ENCODE measurements around the gene NID1. TPM values are rescaled to one million over a fixed set of nuclear protein-coding genes. Genes with fewer than 3 reads are reported as not detected.

Gene NID1
- total RNA-seq, 3 donors from 2014 or later = 60.3 to 288 (median 154) TPM

DNA sequence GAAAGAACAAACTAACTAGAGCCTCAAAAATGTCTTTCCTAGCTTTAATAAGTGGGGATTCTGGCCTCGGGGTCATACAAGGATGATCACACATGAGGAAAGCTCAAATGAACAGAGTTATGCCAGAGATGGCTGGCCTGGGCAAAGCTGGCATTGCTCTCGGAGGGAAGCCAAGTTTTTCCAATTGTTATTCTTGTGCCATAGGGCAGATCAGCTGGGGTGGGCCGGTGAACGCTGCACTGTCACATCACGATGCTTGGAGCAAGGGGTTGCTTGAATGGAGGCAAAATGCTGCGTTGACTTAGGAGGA, 122.3 kb downstream of the NID1 start:
- Histone ChIP-seq H3K27ac (peak overlapping the region; percentile 67 to 85), H3K4me3 (no peak overlapping the region), H3K4me1 (no peaks in the 10 kb centered on the region), H3K27me3 (no peaks in the 10 kb centered on the region), H3K9me3 (no peaks in the 10 kb centered on the region), H3K36me3 (no peaks in the 10 kb centered on the region)
- DNase-seq (ENCODE audit: low spot score in 2 of 2) = peak in 1 of 2 donors; percentile 82
- TF ChIP-seq POLR2AphosphoS5 (IDR thresholded peaks at IDR 0.05) (peak in 1 of 3 donors; percentile 31), POLR2A (IDR thresholded peaks at IDR 0.05) (no peak)
- intact Hi-C loops (cut with DNase I; ENCODE audit: low total_unique reads) = loop anchor here (10.0 kb wide), 1 partner anchor 78 kb away; the partner anchor contains the start of gene LYST

DNA sequence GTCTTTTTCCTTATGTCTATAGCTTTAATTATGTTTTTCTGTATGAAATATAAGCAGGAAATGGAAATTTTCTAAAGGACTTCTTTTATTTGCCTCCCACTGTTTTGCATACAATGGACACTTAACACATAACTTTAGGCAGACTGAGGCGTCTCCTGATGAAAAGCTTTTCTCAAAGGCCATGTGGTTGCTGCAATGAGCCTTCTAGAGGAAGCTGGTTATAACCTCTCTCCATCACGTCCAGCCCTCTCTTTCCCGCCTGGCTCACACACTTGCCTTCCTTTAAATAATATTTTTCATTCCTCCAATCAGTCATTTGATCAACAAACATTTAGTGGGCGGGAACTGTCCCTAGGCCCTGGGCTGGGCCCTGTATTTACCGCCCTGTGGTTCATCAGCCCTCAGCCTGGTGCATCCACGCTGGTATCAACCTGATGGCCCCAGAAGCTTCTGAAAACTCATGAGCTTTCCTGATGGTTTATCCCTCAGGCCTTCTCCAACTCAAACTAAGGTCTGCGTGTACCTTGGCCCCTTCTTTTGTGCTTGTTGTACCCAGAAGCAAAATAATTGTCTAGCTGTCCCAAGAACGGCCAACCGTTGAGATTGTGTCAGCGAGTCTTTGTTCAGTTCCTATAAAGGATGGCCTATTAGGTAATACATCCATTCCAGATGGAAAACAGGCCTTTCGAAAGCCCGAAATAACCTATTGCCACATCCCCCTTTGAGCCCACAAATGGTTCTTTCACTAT, 122.8 kb downstream of the NID1 start:
- Histone ChIP-seq H3K4me1 (no peaks in the 10 kb centered on the region), H3K36me3 (no peaks in the 10 kb centered on the region), H3K27me3 (no peaks in the 10 kb centered on the region), H3K4me3 (no peak overlapping the region), H3K27ac (peak overlapping the region; percentile 67 to 85), H3K9me3 (no peaks in the 10 kb centered on the region)
- intact Hi-C loops (cut with DNase I; ENCODE audit: low total_unique reads) = loop anchor here (10.0 kb wide), 1 partner anchor 77 kb away; the partner anchor contains the start of gene LYST
- TF ChIP-seq POLR2AphosphoS5 (IDR thresholded peaks at IDR 0.05) (no peak), POLR2A (IDR thresholded peaks at IDR 0.05) (no peak)
- TF ChIP-seq, protein P1, sequence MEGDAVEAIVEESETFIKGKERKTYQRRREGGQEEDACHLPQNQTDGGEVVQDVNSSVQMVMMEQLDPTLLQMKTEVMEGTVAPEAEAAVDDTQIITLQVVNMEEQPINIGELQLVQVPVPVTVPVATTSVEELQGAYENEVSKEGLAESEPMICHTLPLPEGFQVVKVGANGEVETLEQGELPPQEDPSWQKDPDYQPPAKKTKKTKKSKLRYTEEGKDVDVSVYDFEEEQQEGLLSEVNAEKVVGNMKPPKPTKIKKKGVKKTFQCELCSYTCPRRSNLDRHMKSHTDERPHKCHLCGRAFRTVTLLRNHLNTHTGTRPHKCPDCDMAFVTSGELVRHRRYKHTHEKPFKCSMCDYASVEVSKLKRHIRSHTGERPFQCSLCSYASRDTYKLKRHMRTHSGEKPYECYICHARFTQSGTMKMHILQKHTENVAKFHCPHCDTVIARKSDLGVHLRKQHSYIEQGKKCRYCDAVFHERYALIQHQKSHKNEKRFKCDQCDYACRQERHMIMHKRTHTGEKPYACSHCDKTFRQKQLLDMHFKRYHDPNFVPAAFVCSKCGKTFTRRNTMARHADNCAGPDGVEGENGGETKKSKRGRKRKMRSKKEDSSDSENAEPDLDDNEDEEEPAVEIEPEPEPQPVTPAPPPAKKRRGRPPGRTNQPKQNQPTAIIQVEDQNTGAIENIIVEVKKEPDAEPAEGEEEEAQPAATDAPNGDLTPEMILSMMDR (IDR thresholded peaks at IDR 0.05) = no peak
- DNase-seq (ENCODE audit: low spot score in 2 of 2) = peak in 1 of 2 donors; percentile 62

DNA sequence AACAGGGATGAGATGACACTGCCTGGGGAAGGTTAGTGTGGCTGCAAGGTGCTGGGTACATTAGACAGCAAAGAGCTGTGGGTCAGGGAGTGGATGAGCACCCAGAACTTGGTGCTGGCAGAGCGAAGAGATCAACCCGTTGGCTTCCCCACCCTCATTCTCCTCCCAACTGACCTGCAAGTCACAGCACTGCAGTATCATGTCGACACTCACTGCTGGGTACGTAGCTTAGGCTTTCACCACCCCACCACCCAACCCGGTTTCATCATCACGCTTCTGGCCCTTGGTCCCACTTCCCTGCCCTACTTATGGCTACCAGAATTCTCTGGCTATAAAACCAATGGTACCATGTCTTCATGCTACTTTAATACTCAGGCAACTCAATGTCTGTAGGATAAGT, 124.6 kb downstream of the NID1 start:
- DNase-seq (ENCODE audit: low spot score in 2 of 2) = no peak
- intact Hi-C loops (cut with DNase I; ENCODE audit: low total_unique reads) = loop anchor here (10.0 kb wide), 1 partner anchor 75 kb away; the partner anchor contains the start of gene LYST
- H3K4me1 ChIP-seq = no peaks in the 10 kb centered on the region
- no peaks in the 10 kb centered on the region for H3K9me3 ChIP-seq
- H3K36me3 ChIP-seq = no peaks in the 10 kb centered on the region
- H3K27me3 ChIP-seq = no peaks in the 10 kb centered on the region
- H3K27ac ChIP-seq = no peak overlapping the region
- H3K4me3 ChIP-seq = no peak overlapping the region
- TF ChIP-seq, protein P1 (IDR thresholded peaks at IDR 0.05) = no peak
- TF ChIP-seq POLR2A (IDR thresholded peaks at IDR 0.05) (no peak), POLR2AphosphoS5 (IDR thresholded peaks at IDR 0.05) (no peak)

DNA sequence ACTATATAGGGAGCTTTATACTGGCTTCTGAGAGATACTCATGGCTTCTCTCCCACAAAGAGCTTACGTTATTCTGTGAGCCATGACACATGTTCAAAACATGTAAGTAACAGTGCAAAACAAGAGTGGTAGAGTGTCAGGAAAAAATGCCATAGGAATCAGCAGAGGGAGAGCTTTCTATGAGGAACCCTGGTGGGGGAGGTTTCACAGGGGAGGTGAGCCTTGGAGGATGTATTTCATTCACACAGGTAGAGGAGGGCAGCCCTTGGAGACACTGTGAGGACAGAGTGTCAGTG, 125.5 kb downstream of the NID1 start:
- intact Hi-C loops (cut with DNase I; ENCODE audit: low total_unique reads) = no loop called here

DNA sequence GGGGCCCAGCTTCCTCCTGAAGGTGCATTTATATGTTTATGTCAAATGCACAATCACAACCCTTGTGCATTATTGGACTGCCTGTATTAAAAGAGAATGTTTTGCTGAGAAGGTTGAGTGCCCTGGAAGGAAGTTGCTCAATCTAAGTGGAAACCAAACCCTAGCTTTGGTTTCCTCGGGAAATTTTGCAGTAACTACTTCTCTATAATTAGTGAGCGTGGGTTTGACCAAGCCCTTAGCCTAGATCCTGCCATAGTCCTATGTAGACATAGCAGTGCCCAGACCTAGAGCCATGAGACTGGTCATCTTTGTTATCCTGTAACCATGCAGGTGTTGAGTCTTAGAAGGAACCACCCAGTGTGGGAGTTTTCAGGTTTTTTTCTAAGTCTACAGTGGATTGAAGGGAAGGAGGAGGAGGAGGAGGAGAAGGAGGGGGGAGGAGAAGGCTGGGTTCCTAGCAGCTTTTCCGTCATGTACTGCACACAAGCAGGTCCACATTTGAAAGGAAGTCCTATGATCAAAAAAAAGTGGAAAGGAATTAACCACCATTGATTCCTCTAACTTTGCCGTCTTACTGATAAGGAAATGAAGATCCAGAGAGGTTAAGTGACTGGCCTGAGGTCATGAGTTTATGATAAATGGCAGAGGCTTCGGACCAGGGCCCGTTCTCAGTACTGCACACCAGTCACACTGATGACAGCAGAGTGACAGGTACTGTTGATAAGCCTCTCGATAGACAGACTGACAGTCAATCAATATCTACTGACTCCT, 126.0 kb downstream of the NID1 start:
- no peaks in the 10 kb centered on the region for H3K4me1 ChIP-seq
- H3K9me3 ChIP-seq = no peaks in the 10 kb centered on the region
- TF ChIP-seq, protein P1 (IDR thresholded peaks at IDR 0.05) = no peak
- TF ChIP-seq POLR2A (IDR thresholded peaks at IDR 0.05) (no peak), POLR2AphosphoS5 (IDR thresholded peaks at IDR 0.05) (no peak)
- intact Hi-C loops (cut with DNase I; ENCODE audit: low total_unique reads) = no loop called here
- H3K36me3 ChIP-seq = no peaks in the 10 kb centered on the region
- H3K4me3 ChIP-seq = no peak overlapping the region
- no peak for DNase-seq (ENCODE audit: low spot score in 2 of 2)
- peak overlapping the region in 1 of 2 donors; percentile 61 for H3K27ac ChIP-seq
- no peaks in the 10 kb centered on the region for H3K27me3 ChIP-seq

More for the DNA sequence above, 125.5 kb downstream of the NID1 start:
- H3K4me1 ChIP-seq = no peaks in the 10 kb centered on the region
- TF ChIP-seq POLR2AphosphoS5 (IDR thresholded peaks at IDR 0.05) (no peak), POLR2A (IDR thresholded peaks at IDR 0.05) (no peak)
- TF ChIP-seq, protein P1 (IDR thresholded peaks at IDR 0.05) = no peak
- no peaks in the 10 kb centered on the region for H3K36me3 ChIP-seq
- H3K9me3 ChIP-seq = no peaks in the 10 kb centered on the region
- peak overlapping the region in 1 of 2 donors; percentile 61 for H3K27ac ChIP-seq
- DNase-seq (ENCODE audit: low spot score in 2 of 2) = no peak
- no peak overlapping the region for H3K4me3 ChIP-seq
- H3K27me3 ChIP-seq = no peaks in the 10 kb centered on the region
